ENCODE results near the gene ANKRD29.
A peak's percentile ranks its signal among the peaks of the same experiment; 100 is the strongest.
"Not testable (repeated sequence)": the region's sequence is repeated elsewhere in the genome, so short reads cannot be mapped to it uniquely, and the experiment has no call there.

Gene ANKRD29

DNA sequence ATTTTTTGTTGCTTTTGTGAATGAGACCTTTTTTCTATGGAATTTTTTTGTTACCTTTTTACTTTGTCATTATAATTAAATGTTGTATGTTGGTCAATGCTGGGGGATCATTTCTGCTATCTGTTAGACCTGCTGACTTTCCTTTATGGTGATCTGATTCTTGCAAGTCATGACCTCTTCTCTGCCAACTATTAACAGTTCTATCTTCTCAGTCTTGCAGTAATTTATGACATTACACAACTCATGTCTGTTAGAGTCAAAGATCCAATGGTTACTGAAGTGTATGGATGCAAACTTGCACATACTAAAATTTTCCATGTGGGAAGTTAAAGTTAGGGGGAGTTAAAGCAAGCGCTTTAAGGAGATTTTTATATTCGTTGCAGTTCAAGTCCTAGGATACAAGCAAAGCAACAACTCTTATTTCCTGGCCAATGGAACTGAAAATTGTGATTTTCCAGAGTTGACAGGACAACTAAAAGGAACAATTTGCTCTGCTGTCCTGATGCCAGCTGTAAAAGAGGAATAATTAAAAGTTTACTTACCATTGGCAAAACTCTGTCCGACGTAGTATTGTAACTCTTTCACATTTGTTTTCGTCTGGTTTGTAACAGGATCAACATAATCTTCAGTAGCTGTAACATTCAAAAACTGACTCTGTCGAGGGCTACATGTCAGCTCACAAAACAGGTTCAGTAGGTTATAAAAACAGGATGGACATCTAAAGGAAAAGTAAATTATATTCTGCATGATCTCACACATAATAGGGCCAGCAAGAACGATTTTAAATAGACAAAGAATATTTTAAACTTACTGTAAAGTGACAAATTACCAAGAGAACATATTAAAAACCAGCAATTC lies 94.2 kb downstream of the ANKRD29 start:
- H3K27ac Mint-ChIP-seq (ENCODE audit: low read depth) = peak overlapping the region; percentile 52
- H3K36me3 Mint-ChIP-seq (ENCODE audit: insufficient read depth) = peaks cover 34% of the 10 kb centered on the region
- no peaks in the 10 kb centered on the region for H3K27me3 Mint-ChIP-seq
- no peak overlapping the region for H3K4me3 Mint-ChIP-seq
- no peak for ATAC-seq (replicated peaks; ENCODE audit: extremely low read depth, poor library complexity, severe bottlenecking)
- H3K4me1 Mint-ChIP-seq = peaks cover 36% of the 10 kb centered on the region
- no peaks in the 10 kb centered on the region for H3K9me3 Mint-ChIP-seq
- no peak for DNase-seq (ENCODE audit: low spot score in 2 of 2)

DNA sequence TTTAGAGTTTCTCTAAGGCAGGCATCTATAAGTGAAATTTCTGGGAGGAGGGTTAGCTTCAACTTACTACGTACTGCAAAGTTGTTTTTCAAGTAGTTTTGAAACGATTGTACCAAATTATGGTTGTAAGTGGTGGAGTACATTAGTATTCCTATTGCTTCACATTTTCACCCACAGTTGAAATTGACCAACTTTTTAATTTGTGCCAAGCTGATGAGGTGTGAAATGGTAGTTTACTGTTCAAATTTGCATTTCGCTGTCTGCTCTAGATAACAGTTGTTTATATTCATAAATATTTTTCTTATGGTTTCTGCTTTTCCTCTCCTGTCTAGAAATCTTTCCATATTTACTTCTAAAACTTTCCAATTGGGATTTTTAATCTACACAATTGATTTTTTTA lies 95.0 kb downstream of the ANKRD29 start:
- Mint-ChIP-seq H3K27ac (ENCODE audit: low read depth) (peak overlapping the region; percentile 52), H3K9me3 (no peaks in the 10 kb centered on the region), H3K4me3 (no peak overlapping the region), H3K4me1 (peaks cover 40% of the 10 kb centered on the region), H3K27me3 (no peaks in the 10 kb centered on the region), H3K36me3 (ENCODE audit: insufficient read depth) (peaks cover 38% of the 10 kb centered on the region)
- DNase-seq (ENCODE audit: low spot score in 2 of 2) (no peak), ATAC-seq (replicated peaks; ENCODE audit: extremely low read depth, poor library complexity, severe bottlenecking) (no peak)

DNA sequence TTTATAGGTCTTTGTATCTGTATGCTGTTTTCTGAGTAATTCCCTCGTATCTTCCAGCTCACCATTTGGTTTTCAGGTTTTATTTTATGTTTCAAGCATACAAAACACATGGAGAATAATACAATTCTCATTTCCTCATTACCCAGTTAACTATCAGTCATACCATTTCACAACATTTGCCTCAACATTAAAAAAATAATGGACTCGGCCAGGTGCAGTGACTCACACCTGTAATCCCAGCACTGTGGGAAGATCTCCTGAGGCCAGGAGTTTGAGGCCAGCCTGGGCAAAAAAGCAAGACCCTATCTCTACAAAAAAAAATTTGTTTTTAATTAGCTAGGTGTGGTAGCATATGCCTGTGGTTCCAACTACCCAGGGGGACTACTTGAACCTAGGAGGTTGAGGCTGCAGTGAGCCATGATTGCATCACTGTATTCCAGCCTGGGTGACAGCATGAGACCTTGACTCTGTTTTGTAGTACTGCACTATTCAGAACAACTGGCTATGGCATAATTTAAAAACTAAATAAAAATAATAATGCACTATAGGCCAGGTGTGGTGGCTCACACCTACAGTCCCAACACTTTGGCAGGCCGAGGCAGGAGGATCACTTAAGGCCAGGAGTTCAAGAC lies 96.7 kb downstream of the ANKRD29 start:
- H3K36me3 Mint-ChIP-seq (ENCODE audit: insufficient read depth) = peaks cover 42% of the 10 kb centered on the region
- no peaks in the 10 kb centered on the region for H3K27me3 Mint-ChIP-seq
- no peak for DNase-seq (ENCODE audit: low spot score in 2 of 2)
- ATAC-seq (replicated peaks; ENCODE audit: extremely low read depth, poor library complexity, severe bottlenecking) = no peak
- no peaks in the 10 kb centered on the region for H3K9me3 Mint-ChIP-seq
- peaks cover 35% of the 10 kb centered on the region for H3K4me1 Mint-ChIP-seq
- no peak overlapping the region for H3K27ac Mint-ChIP-seq (ENCODE audit: low read depth)
- H3K4me3 Mint-ChIP-seq = no peak overlapping the region

DNA sequence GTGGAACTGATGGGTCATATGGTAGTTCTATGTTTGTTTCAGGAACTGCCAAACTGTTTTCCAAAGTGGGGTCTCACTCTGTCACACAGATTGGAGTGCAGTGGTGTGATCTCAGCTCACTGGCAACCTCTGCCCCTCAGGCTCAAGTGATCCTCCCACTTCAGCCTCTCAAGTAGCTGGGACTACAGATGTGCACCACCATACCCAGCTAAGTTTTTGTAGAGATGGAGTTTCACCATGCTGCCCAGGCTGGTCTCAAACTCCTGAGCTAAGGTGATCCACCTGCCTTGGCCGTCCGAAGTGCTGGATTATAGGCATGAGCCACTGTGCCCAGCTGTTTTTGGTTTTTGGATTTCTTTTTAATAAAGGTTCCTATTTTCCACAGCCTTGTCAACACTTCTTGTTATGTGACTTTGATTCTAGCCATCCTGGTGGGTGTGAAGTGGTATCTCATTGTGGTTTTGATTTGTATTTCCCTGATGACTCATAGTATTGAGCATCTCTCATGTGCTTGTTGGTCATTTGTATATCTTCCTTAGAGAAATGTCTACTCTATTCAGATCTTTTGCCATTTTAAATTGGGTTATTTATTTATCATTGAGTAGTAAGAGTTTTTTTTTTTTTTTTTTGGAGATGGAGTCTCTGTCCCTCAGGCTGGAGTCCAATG lies 99.2 kb downstream of the ANKRD29 start:
- ATAC-seq (replicated peaks; ENCODE audit: extremely low read depth, poor library complexity, severe bottlenecking) (peak; percentile 99), DNase-seq (ENCODE audit: low spot score in 2 of 2) (no peak)
- peak overlapping the region; percentile 33 for H3K27ac Mint-ChIP-seq (ENCODE audit: low read depth)
- H3K36me3 Mint-ChIP-seq (ENCODE audit: insufficient read depth) = peaks cover 49% of the 10 kb centered on the region
- H3K4me1 Mint-ChIP-seq = peaks cover 25% of the 10 kb centered on the region
- H3K27me3 Mint-ChIP-seq = no peaks in the 10 kb centered on the region
- no peaks in the 10 kb centered on the region for H3K9me3 Mint-ChIP-seq
- peak overlapping the region; percentile 26 for H3K4me3 Mint-ChIP-seq

DNA sequence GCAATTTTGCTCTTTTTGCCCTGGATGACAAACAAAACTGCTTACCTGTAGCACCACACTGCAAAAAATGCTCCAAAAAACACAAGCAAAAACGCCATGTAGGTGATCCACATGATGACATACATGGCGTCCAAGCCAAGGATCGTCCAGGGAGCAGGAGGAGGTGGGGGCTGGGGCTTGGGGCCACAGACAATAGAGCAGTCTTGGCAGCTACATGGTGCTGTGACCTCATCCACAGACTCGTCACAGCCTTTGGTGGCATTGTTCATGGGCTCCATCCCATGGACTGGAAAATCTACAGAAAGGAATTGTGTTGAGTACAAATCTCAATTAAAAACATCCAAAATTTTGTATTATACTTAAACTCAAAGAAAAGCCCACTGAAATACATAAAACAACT lies 102.5 kb downstream of the ANKRD29 start:
- Mint-ChIP-seq H3K4me1 (peaks cover 27% of the 10 kb centered on the region), H3K27ac (ENCODE audit: low read depth) (no peak overlapping the region), H3K4me3 (no peak overlapping the region), H3K36me3 (ENCODE audit: insufficient read depth) (peaks cover 51% of the 10 kb centered on the region), H3K27me3 (no peaks in the 10 kb centered on the region), H3K9me3 (no peaks in the 10 kb centered on the region)
- no peak for ATAC-seq (replicated peaks; ENCODE audit: extremely low read depth, poor library complexity, severe bottlenecking)
- DNase-seq (ENCODE audit: low spot score in 2 of 2) = no peak

DNA sequence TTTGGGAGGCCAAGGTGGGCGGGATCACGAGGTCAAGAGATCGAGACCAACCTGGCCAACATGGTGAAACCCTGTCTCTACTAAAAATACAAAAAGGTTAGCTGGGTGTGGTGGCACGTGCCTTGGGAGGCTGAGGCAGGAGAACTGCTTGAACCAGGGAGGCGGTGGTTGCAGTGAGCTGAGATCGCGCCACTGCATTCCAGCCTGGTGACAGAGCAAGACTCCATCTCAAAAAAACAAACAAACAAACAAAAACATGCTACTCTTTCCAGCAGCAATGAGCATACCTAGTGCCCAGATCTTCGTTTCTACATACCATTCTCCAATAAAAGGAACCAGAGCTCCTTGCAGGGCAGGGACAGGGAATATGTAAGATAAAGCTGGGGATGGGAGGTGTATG lies 105.2 kb downstream of the ANKRD29 start:
- DNase-seq (ENCODE audit: low spot score in 2 of 2); H3K9me3 Mint-ChIP-seq; H3K4me3 Mint-ChIP-seq; H3K27me3 Mint-ChIP-seq; ATAC-seq (replicated peaks; ENCODE audit: extremely low read depth, poor library complexity, severe bottlenecking): not testable (repeated sequence)
- H3K4me1 Mint-ChIP-seq = peaks cover 21% of the 10 kb centered on the region
- H3K27ac Mint-ChIP-seq (ENCODE audit: low read depth) = peak overlapping the region; percentile 54
- peaks cover 62% of the 10 kb centered on the region for H3K36me3 Mint-ChIP-seq (ENCODE audit: insufficient read depth)

DNA sequence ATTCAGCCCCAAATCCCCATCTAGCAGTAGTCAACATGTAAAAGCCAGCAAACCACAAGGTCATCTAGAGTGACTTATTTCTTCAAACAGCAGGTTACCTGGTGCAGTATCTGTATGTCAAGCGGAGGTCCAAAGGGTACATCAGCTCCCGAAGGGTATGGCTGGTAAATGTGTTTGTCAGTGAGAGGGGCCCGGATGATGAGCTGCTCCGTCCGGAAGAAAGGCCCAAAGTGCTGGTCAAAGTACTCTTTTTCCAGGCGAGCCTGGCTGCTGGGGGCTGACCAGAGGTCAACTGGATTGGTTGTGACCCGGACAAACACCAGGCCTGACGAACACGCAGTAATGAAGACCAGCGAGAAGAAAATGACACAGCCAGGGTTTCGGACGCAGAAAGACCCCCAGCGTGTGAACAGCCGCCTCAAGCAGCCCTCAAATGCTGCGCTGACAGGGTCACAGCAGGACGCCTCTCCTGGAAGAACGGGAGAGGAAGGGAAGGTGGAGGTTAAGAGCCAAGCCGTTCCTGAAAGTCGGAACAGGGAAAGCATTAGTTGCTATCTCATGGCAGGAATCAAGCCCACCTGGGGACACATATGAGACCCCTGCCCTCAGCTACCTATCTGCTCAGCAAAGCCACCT lies 106.4 kb downstream of the ANKRD29 start:
- ATAC-seq (replicated peaks; ENCODE audit: extremely low read depth, poor library complexity, severe bottlenecking) (no peak), DNase-seq (ENCODE audit: low spot score in 2 of 2) (no peak)
- Mint-ChIP-seq H3K9me3 (no peaks in the 10 kb centered on the region), H3K27ac (ENCODE audit: low read depth) (no peak overlapping the region), H3K36me3 (ENCODE audit: insufficient read depth) (peaks cover 65% of the 10 kb centered on the region), H3K27me3 (no peaks in the 10 kb centered on the region), H3K4me3 (no peak overlapping the region), H3K4me1 (peaks cover 20% of the 10 kb centered on the region)

DNA sequence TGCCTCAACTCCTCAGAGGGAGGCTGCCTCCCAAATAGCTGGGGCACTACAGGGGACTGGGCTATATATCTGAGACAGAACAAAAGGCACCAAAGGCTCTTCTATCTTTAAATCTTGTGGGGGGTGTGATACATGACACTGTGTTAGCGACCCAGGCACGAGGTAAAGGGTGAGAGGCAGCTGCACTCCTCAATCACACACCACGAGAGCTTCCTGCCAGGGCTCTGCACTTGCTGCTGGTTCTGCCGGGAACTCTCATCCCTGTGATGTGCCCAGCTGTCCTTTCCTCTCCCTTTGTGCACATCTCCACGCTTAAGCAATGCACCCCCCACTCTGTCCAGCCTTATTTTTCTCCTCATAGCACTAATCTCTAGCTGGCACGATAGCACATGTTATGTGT lies 108.8 kb downstream of the ANKRD29 start:
- Mint-ChIP-seq H3K27ac (ENCODE audit: low read depth) (peak overlapping the region; percentile 39), H3K27me3 (no peaks in the 10 kb centered on the region), H3K9me3 (no peaks in the 10 kb centered on the region), H3K4me1 (peaks cover 20% of the 10 kb centered on the region), H3K4me3 (no peak overlapping the region), H3K36me3 (ENCODE audit: insufficient read depth) (peaks cover 75% of the 10 kb centered on the region)
- no peak for ATAC-seq (replicated peaks; ENCODE audit: extremely low read depth, poor library complexity, severe bottlenecking)
- DNase-seq (ENCODE audit: low spot score in 2 of 2) = no peak

DNA sequence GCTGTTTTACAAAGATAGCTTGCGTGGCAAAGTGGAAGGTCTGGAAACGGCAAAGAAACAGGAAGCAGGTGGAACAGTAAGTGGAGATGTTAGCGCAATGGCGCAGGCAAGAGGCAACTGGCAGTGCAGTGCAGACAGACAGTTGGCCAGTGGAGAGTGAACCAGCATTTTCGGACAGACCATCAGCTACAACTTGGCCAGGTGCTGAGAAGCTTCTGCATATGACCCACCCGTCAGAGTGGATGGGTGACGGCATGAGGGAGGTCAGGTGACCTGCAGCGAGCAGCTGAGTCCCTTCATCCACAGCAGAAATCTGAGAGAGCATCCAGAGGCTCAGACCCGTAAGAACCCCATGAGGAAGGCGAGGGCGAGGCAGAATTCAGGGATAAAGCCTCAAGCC lies 110.2 kb downstream of the ANKRD29 start:
- peak overlapping the region; percentile 14 for H3K27ac Mint-ChIP-seq (ENCODE audit: low read depth)
- no peaks in the 10 kb centered on the region for H3K9me3 Mint-ChIP-seq
- DNase-seq (ENCODE audit: low spot score in 2 of 2) (no peak), ATAC-seq (replicated peaks; ENCODE audit: extremely low read depth, poor library complexity, severe bottlenecking) (no peak)
- H3K4me3 Mint-ChIP-seq = no peak overlapping the region
- no peaks in the 10 kb centered on the region for H3K27me3 Mint-ChIP-seq
- H3K36me3 Mint-ChIP-seq (ENCODE audit: insufficient read depth) = peaks cover 78% of the 10 kb centered on the region
- peaks cover 12% of the 10 kb centered on the region for H3K4me1 Mint-ChIP-seq

DNA sequence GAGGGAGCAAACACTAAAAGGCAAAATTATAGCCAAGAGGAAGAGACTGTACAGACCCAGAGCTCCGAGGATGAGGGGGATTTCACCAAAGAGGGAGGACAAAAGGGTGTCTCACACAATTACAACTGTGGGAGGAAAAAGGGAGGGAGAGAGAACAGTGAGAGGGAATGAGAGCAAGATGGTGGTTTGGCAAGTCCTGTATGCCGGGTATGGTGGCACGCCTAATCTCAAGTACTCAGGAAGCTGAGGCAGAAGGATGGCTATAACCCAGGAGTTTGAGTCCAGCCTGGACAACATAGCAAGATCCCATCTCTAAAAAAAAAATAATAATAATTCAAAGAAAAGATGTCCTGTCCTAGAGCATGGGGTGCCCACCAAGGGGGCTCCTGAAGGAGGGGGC lies 110.7 kb downstream of the ANKRD29 start:
- H3K36me3 Mint-ChIP-seq (ENCODE audit: insufficient read depth) = peaks cover 75% of the 10 kb centered on the region

DNA sequence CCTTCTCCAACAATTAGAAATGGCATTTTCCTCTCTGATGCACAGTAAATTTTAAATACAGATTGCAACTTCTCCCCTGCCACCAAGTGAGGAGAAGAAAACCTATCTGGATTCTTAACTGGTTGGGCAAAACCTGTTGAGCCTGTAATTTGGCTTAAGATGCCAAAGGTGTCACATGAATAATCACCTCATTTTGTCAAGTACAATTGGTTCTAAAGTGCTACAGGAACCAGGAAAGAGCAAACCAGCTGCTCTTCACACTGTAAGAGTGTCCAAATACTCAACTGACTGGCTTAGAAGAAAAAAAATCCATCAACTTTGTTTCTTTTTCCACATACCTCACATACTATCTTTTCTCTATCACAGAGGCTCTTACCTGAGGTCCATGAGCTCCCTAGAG lies 111.8 kb downstream of the ANKRD29 start:
- H3K9me3 Mint-ChIP-seq = no peaks in the 10 kb centered on the region
- peaks cover 73% of the 10 kb centered on the region for H3K36me3 Mint-ChIP-seq (ENCODE audit: insufficient read depth)
- no peak overlapping the region for H3K4me3 Mint-ChIP-seq
- no peaks in the 10 kb centered on the region for H3K27me3 Mint-ChIP-seq
- H3K27ac Mint-ChIP-seq (ENCODE audit: low read depth) = peak overlapping the region; percentile 61
- H3K4me1 Mint-ChIP-seq = peaks cover 23% of the 10 kb centered on the region
- DNase-seq (ENCODE audit: low spot score in 2 of 2) (no peak), ATAC-seq (replicated peaks; ENCODE audit: extremely low read depth, poor library complexity, severe bottlenecking) (no peak)

More for the DNA sequence above, 110.7 kb downstream of the ANKRD29 start:
- DNase-seq (ENCODE audit: low spot score in 2 of 2) (no peak), ATAC-seq (replicated peaks; ENCODE audit: extremely low read depth, poor library complexity, severe bottlenecking) (no peak)
- peaks cover 16% of the 10 kb centered on the region for H3K4me1 Mint-ChIP-seq
- no peak overlapping the region for H3K4me3 Mint-ChIP-seq
- no peaks in the 10 kb centered on the region for H3K27me3 Mint-ChIP-seq
- peak overlapping the region; percentile 14 for H3K27ac Mint-ChIP-seq (ENCODE audit: low read depth)
- H3K9me3 Mint-ChIP-seq = no peaks in the 10 kb centered on the region

Measured in central memory CD8-positive, alpha-beta T cell (primary cell).